HG03520 (cell line): Measurements from ENCODE around the gene RABAC1.

Experiments used
- ATAC-seq: cut with Tn5 transposase; IDR thresholded peaks from one replicate; pipeline ENCODE4 v1.9.1; 2021; ENCODE audit warnings: mild to moderate bottlenecking, moderate library complexity; ENCODE audit not compliant: unreplicated experiment

The RABAC1 gene

DNA sequence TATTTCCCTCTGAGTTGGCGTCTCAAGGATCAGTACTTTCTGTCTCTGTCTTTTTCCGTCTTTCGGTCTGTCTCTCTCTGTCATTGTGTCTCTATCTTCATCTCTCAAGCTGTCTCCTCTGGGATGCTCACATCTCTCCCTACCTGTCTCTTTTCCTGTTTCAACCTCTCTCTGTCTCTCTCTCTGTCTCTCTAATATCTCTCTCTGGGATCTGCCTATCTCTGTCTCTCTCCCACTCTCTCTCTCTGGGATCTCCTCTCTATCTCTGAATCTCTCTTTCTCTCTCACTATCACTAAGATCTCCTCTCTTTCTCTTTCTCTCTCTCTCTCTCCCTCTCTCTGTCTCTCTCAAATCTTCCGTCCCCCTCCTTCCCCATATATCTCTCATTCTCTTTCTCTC lies 30.9 kb upstream of the RABAC1 start:
- ATAC-seq: no peak

GRCh38 chr19:41988947-41989346 lies 29.8 kb upstream of the RABAC1 start:
- ATAC-seq: no peak

DNA sequence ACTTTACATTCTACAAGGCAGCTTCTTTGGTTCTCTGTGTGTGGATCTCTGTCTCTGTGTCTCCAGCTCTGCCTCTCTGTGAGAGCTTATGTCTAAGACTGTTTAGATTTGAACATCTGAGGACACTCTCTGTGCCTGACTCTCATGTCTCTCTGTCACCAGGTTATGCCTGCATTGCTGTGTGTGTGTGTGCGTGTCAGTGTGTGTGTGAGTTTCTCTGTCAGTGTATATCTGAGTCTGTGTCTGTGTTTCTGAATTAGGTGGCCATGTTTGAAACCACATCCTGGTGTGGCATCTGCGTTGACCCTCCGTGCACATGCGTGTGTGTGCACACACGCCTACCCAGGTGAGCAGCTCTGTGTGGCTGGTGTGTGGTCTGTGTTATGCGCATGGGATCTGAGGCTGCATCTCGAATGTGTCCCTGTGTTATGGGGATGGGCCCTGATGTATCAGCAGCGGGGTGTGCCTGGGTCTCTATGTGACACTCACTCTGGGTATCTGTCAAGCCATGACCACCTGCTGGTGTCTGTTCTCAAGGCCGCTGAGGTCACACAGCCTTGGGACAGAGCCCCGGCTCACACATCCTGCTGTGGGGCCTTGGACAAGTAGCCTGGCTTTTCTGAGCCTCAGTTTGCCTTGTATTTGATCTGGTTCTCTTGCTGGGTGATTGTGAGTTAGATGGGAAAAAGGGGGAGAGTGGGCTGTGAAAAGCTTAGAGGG lies 28.2 kb upstream of the RABAC1 start:
- ATAC-seq: no peak

DNA sequence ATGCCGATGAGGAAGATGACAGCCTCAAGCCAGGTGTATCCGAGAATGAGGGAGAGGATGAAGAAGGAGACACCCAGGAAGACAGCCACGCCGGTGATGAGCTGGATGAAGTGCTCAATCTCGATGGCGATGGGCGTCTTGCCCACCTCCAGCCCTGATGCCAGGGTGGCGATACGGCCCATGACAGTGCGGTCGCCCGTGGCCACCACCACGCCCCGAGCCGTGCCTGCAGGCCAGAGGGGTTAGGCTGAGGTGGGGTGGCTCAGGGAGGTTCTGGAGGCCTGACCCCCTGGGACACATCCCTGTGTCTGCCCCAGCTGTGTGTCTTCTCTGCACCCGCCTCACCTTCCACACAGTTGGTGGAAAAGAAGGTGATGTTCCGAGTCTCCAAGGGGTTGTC lies 25.8 kb upstream of the RABAC1 start:
- ATAC-seq: no peak

DNA sequence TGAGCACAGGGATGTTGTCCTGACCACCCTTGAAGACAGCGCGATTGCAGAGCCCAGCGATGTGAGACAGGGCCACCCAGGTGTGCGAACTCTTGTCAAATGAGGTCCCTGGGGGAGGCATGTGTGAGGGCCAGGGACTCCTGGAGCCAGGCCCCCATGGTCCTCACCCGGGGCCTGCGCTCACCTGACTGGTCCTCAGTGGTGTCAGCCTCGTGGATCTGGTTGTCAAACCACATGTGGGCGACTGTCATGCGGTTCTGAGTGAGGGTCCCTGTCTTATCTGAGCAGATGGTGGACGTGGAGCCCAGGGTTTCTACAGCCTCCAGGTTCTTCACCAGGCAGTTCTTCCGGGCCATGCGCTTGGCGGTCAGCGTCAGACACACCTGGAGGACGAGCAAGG lies 22.6 kb upstream of the RABAC1 start:
- ATAC-seq: no peak

- ATAC-seq: no peak
Measured at GRCh38 chr19:41978470-41978869, 19.3 kb upstream of the RABAC1 start.

DNA sequence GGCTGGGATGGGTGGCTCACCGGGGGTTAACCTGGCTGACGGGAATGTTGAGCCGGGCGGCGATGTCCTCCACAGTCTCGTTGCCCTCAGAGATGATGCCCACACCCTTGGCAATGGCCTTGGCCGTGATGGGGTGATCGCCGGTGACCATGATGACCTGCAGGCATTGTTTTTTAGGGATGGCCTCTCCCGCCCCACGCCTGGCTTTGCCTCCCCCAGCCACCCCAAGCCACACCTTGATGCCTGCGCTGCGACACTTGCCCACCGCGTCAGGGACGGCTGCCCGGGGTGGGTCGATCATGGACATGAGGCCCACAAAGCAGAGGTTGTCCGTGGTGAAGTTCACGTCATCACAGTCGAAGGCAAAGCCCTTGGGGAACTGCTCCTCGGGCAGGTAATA lies 18.8 kb upstream of the RABAC1 start:
- no peak for ATAC-seq

GRCh38 chr19:41974652-41975051 lies 15.5 kb upstream of the RABAC1 start:
- ATAC-seq: no peak

DNA sequence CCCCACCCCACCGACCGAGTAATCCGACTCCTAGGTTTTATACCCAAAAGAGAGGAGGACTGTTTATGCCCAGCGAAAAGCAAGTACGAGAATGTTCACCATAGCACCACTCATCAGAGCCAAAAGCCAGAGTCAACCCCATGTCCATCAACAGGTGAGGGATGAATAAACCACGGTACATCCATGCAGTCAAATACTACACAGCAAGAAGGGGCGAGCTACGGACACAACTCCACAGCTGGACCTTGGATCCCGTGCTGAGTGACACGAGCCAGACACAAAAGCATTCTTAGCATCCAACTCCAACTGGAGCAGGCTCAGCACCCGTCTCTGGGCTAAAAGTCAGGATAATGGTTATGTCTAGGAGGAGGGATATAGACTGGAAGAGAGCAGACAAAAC lies 12.2 kb upstream of the RABAC1 start:
- ATAC-seq: no peak

- no peak for ATAC-seq
Measured at GRCh38 chr19:41969772-41970458, 10.8 kb upstream of the RABAC1 start.

GRCh38 chr19:41968751-41969595 lies 9.9 kb upstream of the RABAC1 start:
- no peak for ATAC-seq

DNA sequence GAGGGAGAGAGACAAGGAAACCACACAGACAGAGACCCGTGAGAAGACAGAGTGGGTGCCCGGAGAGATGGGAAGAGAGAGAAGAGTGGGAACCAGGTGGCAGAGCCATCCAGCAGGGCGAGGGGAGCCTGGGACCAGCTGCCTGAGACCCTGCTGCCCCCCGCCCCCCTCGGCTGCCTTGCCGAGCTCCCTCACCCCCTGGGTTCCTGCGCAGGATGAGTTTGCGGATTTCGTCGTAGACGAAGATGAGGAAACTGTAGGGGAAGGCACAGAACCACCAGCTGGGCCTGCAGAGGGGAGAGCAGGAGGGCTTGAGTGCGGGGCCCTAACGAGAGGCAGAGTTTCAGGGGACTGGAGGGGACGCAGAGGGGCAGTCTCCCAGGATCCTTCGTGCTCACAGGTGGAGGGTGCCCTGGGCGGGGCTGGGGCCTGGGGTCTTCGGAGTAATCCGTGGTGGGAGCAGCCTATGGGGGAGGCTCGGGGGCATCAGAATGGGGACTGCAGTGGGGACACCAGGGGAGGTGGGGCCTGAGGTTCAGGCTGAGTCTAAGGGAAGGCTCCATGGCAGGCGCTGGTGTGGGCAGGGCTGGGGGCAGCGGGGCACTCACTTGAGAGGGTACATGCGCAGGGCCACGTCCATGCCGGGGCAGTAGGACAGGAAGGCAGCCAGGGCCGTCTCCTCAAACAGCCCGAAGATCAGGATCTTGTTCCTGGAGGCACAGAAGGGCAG lies 8.1 kb upstream of the RABAC1 start:
- no peak for ATAC-seq

DNA sequence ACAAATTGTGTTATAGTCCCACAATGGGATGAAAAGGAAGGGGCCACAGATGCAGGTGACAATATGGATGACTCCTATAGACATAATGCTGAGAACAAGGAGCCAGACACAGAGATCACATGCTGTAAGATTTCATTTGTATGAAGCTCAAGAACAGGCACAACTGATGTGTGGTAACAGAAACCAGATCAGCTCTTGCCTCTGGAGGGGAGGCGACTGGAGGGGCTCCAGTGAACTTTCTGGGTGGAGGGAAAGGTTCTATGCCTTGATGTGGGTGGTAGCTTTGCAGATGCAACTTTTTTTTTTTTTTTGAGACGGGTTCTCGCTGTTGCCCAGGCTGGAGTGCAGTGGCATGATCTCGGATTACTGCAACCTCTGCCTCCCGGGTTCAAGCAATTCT lies 6.0 kb upstream of the RABAC1 start:
- no peak for ATAC-seq

GRCh38 chr19:41960973-41961372 lies 1.9 kb upstream of the RABAC1 start:
- no peak for ATAC-seq

DNA sequence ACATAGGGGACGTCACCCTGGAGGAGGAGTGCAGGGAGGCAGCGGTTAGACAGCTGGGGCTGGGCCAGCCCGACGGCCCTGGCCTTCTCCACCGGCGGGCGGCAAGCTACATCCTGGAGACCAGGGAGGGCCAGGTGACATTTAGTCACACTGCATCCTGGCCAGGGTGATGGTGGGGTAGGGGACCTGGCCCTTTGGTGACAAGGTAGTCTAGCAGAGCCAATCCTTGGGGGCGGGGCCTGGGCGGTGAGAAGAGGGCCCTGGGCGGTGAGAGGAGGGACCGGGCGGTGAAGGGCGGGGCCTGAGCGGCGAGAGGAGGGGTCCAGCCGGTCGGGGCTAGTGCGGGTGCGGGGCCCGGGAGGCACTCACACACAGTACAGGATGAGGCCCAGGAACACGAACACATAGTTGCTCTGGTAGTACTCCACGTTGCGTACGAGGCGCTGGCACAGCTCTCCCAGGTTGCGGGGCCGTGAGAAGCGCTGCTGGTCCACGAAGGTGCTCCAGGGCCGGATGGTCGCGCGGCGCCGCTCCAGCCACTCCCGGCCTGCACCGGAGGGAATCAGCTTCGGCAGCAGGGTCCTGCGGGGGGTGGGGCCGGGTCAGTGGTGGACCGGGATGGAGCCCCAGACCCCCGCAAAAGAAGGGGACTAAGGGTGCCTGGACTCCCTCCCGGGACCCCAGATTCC lies 610 bp downstream of the RABAC1 start:
- no peak for ATAC-seq

GRCh38 chr19:41957838-41958366 lies 1.2 kb downstream of the RABAC1 start:
- ATAC-seq: no peak

DNA sequence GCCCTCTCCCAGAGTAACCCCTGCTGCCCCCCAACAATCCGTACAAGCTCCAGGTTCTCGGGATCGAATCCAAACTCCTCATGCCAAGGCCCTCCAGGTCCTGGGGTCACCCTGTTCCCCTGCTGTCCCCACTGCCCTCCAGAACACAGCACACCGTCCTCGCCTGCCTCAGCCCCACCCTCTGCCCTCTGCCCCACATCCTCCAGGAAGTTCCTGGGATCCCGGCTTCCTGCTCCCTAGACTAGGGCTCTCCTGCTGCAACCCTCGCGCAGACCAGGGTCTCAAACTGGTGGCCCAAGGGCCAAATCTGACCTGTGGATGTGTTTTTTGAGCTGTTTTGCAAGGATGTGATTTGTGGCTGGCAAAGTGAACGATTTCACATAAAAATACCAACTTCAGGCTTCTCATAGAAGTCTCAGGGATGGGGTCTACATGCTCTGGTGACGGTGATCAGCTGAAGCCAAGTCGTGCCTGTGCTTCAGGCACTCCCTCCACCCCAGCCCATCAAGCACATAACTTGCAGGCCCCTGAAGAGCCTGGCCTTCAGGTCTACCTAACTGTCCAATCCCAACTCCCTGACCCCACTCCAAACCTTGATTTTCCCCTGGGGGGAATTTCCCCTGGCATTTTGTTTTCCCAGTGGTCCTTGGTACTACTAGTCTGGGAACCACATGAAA lies 1.8 kb downstream of the RABAC1 start:
- no peak for ATAC-seq

GRCh38 chr19:41956621-41957020 lies 2.5 kb downstream of the RABAC1 start:
- ATAC-seq: no peak

- ATAC-seq: no peak
Measured at GRCh38 chr19:41955521-41955920, 3.6 kb downstream of the RABAC1 start.

GRCh38 chr19:41951686-41952172 lies 7.4 kb downstream of the RABAC1 start:
- no peak for ATAC-seq
